Cardiac septum (tissue), 1 donor: ENCODE results near the gene ERBB3. TPM values are rescaled to one million over a fixed set of nuclear protein-coding genes. Genes with fewer than 3 reads are reported as not detected.
"Not testable (repeated sequence)": the region's sequence is repeated elsewhere in the genome, so short reads cannot be mapped to it uniquely, and the experiment has no call there.

Experiments used
- DNase-seq: peaks from one replicate; pipeline ENCODE4 v3.0.0-alpha.2; 2020; ENCODE audit warnings: low spot score
- intact Hi-C: fragments of 100-400 bp; cut with DNase I; formaldehyde crosslinking; loops from one replicate; pipeline ENCODE4 v1.14.0; 2022
- total RNA-seq: library from RNA; stranded (reverse); fragmentation: NEBNext Ultra II Directional; extraction: Animal tissue kit (Norgen Biotek cat#: 25700); gene quantifications from one replicate; pipeline ENCODE4 v1.2.1, GENCODE V29; 2021
- donor health status: DM: no; HTN: no; CAD: no.

ERBB3 gene
- total RNA-seq, 1 donor from 2014 or later: 1.5 TPM

GRCh38 chr12:56104815-56105608, 25.0 kb downstream of the ERBB3 start:
- no peak for DNase-seq
- intact Hi-C loops: loop anchor here (1.0 to 5.0 kb wide), 3 partner anchors 11 to 98 kb away; partner anchors contain the start of genes RPL41 and RPS26

GRCh38 chr12:56105609-56105902, 25.6 kb downstream of the ERBB3 start:
- intact Hi-C loops: no loop called here
- DNase-seq: no peak

DNA sequence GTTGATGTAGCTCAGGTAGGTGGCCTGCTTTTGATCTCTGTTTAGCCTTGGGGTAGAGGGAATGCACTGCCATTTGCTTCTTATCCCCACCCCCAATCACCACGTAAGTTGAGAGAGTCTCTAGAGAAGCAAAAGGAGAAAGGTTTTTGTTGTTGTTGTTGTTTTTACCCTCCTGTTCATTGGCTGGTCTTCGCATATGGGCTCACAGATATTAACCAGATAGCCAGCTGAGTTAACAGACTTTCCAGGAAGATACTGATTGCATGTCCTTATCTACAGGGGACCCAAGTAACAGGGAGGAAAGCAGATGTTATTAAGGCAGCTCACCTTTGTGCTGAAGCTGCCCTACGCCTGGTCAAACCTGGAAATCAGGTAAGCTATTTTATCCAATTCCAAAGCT, 27.3 kb downstream of the ERBB3 start:
- DNase-seq: no peak
- intact Hi-C loops: no loop called here

GRCh38 chr12:56110571-56110970, 30.6 kb downstream of the ERBB3 start:
- intact Hi-C loops: loop anchor here (10.0 kb wide), 1 partner anchor 366 kb away; the partner anchor contains the start of gene GDF11

GRCh38 chr12:56114084-56114483, 34.1 kb downstream of the ERBB3 start:
- intact Hi-C loops: loop anchor here (10.0 kb wide), 1 partner anchor 369 kb away; the partner anchor contains the start of gene GDF11

More at GRCh38 chr12:56110571-56110970, 30.6 kb downstream of the ERBB3 start:
- no peak for DNase-seq

DNA sequence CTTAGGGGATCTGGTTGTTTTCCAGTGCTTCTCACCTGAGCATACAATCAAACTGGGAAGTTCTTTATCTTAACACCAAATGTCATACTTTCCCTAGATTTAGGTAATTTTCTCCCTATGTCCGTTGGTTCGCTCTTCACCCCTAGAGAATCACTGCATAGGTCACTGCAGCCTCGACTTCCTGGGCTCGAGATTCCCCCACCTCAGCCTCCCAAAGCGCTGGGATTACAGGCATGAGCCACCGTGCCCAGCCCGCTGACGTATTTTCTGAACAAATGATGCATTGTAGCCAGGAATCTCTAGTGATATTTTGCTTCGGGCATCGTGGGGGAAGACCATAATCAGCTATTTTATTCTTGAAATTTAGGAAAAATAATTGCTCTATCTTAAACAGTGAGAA, 35.4 kb downstream of the ERBB3 start:
- intact Hi-C loops: loop anchor here (5.0 to 10.0 kb wide), 3 partner anchors 73 to 371 kb away; partner anchors contain the start of genes CNPY2, GDF11 and RPS26
- no peak for DNase-seq

More at GRCh38 chr12:56114084-56114483, 34.1 kb downstream of the ERBB3 start:
- DNase-seq: no peak

GRCh38 chr12:56116267-56117081, 36.5 kb downstream of the ERBB3 start, which contains the start of gene RPL41:
RPL41 (plus strand) TSS chr12:56116633.
- intact Hi-C loops: loop anchor here (1.0 to 10.0 kb wide), 4 partner anchors 12 to 372 kb away; partner anchors contain the start of genes CNPY2, GDF11, PA2G4 and RPS26
- peak; percentile 96 for DNase-seq

DNA sequence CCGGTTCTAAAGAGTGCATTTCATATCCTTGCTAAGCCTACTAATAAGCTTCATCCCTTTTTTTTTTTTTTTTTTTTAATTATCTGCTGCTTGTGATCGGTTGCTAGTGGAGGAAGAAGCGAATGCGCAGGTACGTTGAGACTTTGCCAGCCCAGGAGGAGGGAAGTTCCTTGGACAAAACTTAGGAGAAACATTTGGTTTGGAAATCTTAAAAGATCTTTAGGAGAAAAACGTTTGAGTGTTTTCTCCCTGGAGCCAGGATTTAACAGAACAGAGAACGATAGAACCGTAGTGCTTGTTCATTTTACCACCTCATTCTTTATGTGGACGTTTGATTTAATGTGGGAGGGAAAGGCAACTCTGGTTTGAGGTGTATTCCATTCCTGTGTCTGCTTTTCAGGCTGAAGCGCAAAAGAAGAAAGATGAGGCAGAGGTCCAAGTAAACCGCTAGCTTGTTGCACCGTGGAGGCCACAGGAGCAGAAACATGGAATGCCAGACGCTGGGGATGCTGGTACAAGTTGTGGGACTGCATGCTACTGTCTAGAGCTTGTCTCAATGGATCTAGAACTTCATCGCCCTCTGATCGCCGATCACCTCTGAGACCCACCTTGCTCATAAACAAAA, 37.2 kb downstream of the ERBB3 start:
- DNase-seq: not testable (repeated sequence)
- intact Hi-C loops: loop anchor here (5.0 to 10.0 kb wide), 3 partner anchors 75 to 372 kb away; partner anchors contain the start of genes CNPY2, GDF11 and RPS26

DNA sequence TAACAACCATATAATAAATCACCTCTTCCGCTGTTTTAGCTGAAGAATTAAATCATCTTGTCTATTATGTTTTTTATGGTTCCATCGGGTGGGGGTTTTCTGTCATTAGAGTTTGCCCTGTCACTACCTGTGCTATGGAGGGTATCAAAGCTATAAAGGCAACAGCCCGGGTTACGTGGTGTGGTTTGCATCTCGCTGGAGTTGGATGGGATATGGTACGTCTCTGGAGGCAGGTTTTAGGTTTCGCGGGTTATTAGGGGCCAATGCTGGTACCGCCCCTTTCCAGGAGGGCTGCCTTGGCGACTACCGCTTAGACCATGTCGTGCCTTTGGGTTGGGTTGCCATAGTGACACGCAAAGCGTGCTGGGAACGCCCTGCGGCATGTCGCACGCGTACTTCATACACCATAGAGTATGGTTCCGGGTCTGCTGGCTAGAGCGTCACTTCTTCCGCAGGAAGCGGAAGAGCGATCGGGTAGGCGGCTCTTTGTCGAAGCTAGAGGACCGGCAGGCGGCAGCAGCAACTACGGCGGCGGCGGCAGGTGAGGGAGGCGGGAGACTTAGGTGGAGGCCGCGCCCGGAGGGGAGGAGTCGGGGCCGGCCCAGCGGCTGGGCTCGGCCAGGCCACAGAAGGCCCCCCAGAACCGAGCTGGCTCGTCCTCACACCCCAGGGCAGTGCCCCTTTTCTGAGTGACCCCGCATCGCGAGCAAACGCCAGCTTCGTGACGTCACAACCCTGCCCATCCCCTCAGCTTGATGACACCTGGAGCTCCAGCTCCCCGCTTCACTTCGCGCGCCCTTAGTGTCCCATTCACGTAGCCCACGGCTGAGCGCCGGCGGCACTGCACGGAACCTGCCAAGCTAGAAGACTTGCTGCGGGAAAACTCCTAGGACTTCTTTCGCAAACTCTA, 38.1 kb downstream of the ERBB3 start, which contains the start of gene ZC3H10:
Gene ZC3H10 (plus strand): TSS at position 489 of the 910 bp plus-strand sequence. CDS start 2,297 bp downstream, outside the sequence.
- intact Hi-C loops: loop anchor here (1.0 to 10.0 kb wide), 6 partner anchors 41 to 373 kb away; partner anchors contain the start of genes CNPY2, GDF11, MYL6 and NABP2
- DNase-seq: peak; percentile 98

DNA sequence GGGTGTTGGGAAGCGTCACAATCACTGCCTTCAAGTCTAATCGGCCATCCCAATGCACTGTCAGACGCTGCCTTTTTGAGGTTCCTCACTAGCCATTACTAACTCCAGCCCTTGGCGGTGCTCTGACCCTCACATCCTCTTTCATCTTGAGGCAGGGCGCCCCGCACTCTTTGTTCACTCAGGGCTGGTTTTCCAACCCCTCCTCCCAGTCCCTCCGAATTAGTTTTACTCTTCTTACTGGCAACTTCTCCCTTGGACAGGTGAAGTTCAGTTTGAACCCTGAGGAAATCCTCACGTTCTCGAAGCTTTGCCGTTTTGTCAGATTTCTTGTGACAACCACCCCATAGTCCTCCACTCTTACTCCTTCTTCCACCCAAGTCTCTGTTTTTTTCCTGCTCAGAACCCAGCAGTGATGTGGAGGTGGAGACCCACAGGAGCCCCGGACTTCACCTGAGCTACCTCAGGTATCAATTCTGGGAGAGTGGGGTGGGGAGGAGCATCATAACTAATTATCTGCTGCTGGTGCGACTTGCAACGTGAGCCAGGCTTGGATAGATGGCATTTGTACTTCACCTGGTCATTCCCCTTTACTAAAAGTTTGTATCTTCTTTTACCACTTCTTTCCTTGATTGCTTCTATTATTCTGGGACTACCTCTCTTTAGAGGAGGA, 38.9 kb downstream of the ERBB3 start:
- no peak for DNase-seq
- intact Hi-C loops: loop anchor here (1.0 to 10.0 kb wide), 6 partner anchors 40 to 374 kb away; partner anchors contain the start of genes CNPY2, GDF11, MYL6 and NABP2

GRCh38 chr12:56119361-56119796, 39.4 kb downstream of the ERBB3 start:
- peak; percentile 83 for DNase-seq

GRCh38 chr12:56120158-56120846, 40.3 kb downstream of the ERBB3 start:
- intact Hi-C loops: loop anchor here (5.0 to 10.0 kb wide), 2 partner anchors 137 to 344 kb away; partner anchors contain the start of genes ANKRD52 and SPRYD4
- DNase-seq: no peak

More at GRCh38 chr12:56119361-56119796, 39.4 kb downstream of the ERBB3 start:
- intact Hi-C loops: loop anchor here (2.0 to 10.0 kb wide), 5 partner anchors 39 to 375 kb away; partner anchors contain the start of genes CNPY2, GDF11, MYL6 and RPS26

DNA sequence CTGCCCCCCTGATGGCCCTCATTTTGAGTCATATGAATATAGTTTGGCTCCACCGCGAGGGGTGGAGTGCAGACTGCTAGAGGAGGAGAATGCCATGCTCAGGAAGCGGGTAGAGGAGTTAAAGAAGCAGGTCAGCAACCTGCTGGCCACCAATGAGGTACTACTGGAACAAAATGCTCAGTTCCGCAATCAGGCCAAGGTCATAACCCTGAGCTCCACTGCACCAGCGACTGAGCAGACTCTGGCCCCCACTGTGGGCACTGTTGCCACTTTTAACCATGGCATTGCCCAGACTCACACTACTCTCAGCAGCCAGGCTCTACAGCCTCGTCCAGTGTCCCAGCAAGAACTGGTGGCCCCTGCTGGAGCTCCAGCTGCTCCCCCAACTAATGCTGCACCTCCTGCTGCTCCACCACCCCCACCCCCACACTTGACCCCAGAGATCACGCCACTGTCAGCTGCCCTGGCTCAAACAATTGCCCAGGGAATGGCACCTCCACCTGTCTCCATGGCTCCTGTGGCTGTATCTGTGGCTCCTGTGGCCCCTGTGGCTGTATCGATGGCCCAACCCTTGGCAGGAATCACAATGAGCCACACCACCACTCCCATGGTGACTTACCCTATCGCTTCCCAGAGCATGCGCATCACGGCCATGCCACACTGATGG, 41.4 kb downstream of the ERBB3 start:
- DNase-seq: no peak
- intact Hi-C loops: loop anchor here (5.0 to 10.0 kb wide), 2 partner anchors 136 to 343 kb away; partner anchors contain the start of genes ANKRD52 and SPRYD4

DNA sequence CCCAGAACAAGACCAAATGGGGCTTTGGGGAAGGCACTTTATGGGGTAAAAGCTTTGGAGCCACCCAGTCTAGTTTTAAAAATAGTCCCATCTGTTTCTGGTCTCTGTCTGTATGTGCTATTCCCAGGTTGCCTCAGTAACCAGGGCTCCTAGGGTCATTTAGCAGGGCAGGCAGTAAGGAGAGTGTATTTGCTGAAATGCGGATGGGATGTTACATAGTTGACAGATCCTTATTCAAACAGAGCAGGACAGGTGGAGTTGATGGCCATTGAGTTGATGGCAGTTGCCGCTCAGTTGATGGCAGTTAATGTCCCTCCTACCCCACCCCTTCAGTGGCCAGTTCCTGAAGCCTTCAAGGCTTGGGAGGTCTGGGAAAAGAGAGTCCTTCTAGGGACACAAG, 42.7 kb downstream of the ERBB3 start:
- intact Hi-C loops: loop anchor here (5.0 to 10.0 kb wide), 2 partner anchors 135 to 342 kb away; partner anchors contain the start of genes ANKRD52 and SPRYD4
- no peak for DNase-seq

GRCh38 chr12:56124133-56124532, 44.2 kb downstream of the ERBB3 start:
- intact Hi-C loops: loop anchor here (5.0 to 10.0 kb wide), 2 partner anchors 133 to 341 kb away; partner anchors contain the start of genes ANKRD52 and SPRYD4
- DNase-seq: no peak

GRCh38 chr12:56126732-56127239, 46.8 kb downstream of the ERBB3 start:
- intact Hi-C loops: loop anchor here (1.0 to 10.0 kb wide), 3 partner anchors 32 to 338 kb away; partner anchors contain the start of genes MYL6, SMARCC2 and SPRYD4
- DNase-seq: no peak
